Measurements from ENCODE around the gene KIF26B.

DNA sequence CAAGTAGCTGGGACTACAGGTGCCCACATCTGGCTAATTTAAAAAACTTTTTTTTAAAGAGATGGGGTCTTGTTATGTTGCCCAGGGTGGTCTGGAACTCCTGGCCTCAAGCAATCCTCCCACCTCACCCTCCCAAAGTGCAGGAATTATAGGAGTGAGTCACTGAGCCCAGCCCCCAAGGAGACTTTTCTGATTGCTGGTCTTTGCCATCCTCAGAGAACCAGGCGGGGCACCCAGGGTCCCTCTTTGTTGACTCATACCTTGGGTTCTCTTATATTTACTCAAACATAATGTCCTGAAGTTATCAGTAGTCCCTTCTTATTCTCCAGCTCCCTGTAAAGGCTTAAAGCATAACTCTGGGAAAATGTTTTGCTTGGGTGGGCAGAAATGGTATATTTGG is 51.1 kb downstream of the KIF26B start:
- TF ChIP-seq, protein P1, sequence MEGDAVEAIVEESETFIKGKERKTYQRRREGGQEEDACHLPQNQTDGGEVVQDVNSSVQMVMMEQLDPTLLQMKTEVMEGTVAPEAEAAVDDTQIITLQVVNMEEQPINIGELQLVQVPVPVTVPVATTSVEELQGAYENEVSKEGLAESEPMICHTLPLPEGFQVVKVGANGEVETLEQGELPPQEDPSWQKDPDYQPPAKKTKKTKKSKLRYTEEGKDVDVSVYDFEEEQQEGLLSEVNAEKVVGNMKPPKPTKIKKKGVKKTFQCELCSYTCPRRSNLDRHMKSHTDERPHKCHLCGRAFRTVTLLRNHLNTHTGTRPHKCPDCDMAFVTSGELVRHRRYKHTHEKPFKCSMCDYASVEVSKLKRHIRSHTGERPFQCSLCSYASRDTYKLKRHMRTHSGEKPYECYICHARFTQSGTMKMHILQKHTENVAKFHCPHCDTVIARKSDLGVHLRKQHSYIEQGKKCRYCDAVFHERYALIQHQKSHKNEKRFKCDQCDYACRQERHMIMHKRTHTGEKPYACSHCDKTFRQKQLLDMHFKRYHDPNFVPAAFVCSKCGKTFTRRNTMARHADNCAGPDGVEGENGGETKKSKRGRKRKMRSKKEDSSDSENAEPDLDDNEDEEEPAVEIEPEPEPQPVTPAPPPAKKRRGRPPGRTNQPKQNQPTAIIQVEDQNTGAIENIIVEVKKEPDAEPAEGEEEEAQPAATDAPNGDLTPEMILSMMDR (optimal IDR thresholded peaks at IDR 0.05 in 1 of 3, IDR thresholded peaks at IDR 0.05 in 1 of 3, conservative IDR thresholded peaks at IDR 0.05 in 1 of 3; ENCODE audit: extremely low read depth in 1 of 3, insufficient read depth in 2 of 3, low read length in 3 of 3): no peak
- no peak for TF ChIP-seq EZH2 (IDR thresholded peaks at IDR 0.05; ENCODE audit: low read length)
